Retinal pigment epithelial cell (primary cell): ENCODE measurements around the gene NATD1.
"Not testable (repeated sequence)": the region's sequence is repeated elsewhere in the genome, so short reads cannot be mapped to it uniquely, and the experiment has no call there.

Experiments used
- DNase-seq: peaks from one replicate; pipeline ENCODE4 v3.0.0-alpha.2; 2010; ENCODE audit warnings: low read depth
- H3K4me3 ChIP-seq: 2 replicates; pipeline ENCODE4 v1.5.1; 2011; ENCODE audit warnings: mild to moderate bottlenecking, low read length, control low read depth, moderate library complexity
- TF ChIP-seq, protein P1 (sequence below): conservative IDR thresholded peaks from 2 replicates; pipeline ENCODE4 v1.5.1; 2011; ENCODE audit warnings: low read depth, low read length, control low read depth, inconsistent platforms

Gene NATD1

GRCh38 chr17:21235921-21236320, 17.3 kb downstream of the NATD1 start:
- H3K4me3 ChIP-seq = no peak overlapping the region
- no peak for DNase-seq
- TF ChIP-seq, protein P1, sequence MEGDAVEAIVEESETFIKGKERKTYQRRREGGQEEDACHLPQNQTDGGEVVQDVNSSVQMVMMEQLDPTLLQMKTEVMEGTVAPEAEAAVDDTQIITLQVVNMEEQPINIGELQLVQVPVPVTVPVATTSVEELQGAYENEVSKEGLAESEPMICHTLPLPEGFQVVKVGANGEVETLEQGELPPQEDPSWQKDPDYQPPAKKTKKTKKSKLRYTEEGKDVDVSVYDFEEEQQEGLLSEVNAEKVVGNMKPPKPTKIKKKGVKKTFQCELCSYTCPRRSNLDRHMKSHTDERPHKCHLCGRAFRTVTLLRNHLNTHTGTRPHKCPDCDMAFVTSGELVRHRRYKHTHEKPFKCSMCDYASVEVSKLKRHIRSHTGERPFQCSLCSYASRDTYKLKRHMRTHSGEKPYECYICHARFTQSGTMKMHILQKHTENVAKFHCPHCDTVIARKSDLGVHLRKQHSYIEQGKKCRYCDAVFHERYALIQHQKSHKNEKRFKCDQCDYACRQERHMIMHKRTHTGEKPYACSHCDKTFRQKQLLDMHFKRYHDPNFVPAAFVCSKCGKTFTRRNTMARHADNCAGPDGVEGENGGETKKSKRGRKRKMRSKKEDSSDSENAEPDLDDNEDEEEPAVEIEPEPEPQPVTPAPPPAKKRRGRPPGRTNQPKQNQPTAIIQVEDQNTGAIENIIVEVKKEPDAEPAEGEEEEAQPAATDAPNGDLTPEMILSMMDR = no peak

DNA sequence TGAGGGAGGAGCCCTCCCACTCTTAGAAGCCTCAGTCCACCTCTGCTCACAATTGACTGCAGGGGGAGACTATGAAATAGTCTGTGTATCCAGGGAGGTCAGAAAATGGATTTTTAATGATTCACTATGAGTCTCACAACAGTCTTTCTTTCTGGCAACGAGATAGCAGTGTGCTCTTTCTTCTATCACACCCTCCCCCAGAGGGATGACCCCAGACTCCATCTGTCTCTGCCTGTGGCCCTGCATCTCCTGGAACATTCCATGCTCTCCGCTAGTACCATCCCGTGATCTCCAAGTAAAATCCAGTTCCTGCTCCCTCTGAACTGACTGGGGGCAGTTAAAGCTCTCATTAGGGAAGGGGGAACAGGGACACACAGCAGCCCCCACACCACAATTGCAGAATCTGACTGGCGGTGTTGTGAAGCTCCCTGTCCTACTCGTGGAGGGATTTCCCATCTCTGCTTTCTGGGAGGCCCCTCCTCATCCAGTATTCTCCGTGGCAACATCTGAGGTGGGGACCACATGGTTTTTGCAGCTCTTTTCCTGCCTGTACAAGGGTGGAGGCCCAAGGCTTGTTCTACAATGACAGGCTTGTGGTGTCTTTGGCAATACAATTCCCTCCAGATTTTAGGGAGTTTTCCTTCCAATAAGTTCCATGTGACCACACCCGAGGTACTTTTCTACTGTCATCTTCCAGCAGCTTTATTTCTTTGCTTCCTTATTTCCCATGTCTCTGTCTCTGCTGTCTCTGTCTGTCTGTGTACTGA, 19.4 kb downstream of the NATD1 start:
- TF ChIP-seq, protein P1 = no peak
- DNase-seq = no peak
- no peak overlapping the region for H3K4me3 ChIP-seq

GRCh38 chr17:21232033-21232749, 21.0 kb downstream of the NATD1 start:
- H3K4me3 ChIP-seq = no peak overlapping the region
- TF ChIP-seq, protein P1 = no peak
- DNase-seq = no peak

DNA sequence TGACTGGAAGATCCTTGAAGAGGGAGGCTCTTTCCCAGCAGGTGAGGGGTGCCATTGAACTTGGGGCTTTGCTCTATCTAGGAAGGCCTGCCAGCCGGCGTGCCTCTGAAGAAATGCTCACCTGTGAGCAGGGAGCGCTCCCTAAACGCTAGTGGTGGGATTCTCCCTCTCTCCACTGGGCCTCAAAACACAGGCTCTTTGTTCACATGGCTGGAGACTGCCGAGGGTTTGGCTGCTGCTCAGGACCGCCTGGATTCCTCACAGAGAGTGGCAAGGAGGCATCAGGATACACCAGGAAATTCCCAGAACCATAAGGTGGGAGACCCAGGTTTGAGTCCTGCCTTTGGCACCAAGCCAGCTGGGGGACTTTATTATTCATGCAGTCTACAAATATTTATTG, 21.7 kb downstream of the NATD1 start:
- TF ChIP-seq, protein P1 = no peak
- no peak for DNase-seq
- no peak overlapping the region for H3K4me3 ChIP-seq

DNA sequence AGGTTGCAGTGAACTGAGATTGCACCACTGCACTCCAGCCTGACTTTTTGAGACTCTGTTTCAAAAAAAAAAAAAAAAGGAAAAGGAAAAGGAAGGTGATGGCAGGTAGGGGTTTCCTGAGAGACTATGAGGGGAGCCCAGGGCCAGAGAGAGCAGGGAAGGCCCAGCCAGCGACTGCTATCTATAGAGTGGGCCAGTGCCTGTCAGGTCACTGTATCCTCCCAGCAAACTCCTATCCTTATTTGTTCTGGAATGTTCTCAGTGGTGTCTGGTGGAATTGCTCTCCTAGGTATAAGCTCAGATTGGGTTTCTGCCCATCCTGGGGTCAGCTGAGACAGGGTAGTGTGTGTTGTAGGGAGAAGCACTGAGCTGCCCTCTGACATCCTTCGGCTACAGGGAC, 24.4 kb downstream of the NATD1 start:
- no peak for DNase-seq
- TF ChIP-seq, protein P1 = no peak
- H3K4me3 ChIP-seq = no peak overlapping the region

- no peak for DNase-seq
- H3K4me3 ChIP-seq = no peak overlapping the region
- TF ChIP-seq, protein P1 = no peak
These were observed 25.1 kb downstream of the NATD1 start for GRCh38 chr17:21228111-21228510.

DNA sequence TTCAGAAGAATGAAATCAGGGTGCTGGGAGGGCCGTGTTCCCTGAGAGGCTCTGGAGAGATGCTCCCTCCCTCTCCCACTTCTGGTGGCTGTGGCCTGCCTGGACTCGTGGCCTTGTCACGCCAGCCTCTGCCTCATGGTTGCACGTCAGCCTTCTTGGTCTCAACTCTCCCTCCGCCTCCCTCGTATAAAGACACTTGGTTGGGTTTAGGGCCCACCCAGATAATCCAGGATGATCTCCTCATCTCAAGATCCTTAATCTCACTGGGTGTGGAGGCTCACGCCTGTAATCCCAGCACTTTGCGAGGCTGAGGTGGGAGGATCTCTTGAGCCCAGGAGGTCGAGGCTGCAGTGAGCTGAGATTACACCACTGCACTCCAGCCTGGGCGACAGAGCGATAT, 25.9 kb downstream of the NATD1 start:
- DNase-seq, H3K4me3 ChIP-seq: not testable (repeated sequence)
